Measurements from ENCODE around the gene ATP6V0E2.

ATP6V0E2 gene

DNA sequence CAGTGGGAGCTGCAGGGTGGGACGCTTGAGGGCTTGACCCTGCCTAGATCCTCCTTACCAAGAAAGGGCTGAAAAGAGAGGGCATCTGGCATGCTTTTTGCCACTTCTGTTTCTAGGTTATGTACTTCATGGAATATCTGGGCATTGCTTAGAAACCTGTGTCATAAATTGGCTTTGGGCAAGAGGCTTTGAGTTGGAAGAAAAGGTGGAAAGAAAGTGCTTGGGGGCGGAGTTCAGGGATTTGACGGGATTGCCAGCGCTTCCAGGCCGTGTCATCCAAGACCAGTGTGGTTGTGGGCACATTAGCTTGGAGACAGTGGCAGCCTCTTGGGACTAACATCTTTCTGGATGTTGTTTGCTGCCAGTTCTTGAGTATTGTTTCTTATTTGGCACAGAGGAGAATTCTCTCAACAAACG is 34.8 kb upstream of the ATP6V0E2 start:
- no peak for DNase-seq (ENCODE audit: low read depth)

- no peak for DNase-seq (ENCODE audit: low read depth)
Measured at GRCh38 chr7:149839933-149840332, 33.8 kb upstream of the ATP6V0E2 start.

GRCh38 chr7:149843566-149843965 is 30.2 kb upstream of the ATP6V0E2 start:
- no peak for DNase-seq (ENCODE audit: low read depth)

DNA sequence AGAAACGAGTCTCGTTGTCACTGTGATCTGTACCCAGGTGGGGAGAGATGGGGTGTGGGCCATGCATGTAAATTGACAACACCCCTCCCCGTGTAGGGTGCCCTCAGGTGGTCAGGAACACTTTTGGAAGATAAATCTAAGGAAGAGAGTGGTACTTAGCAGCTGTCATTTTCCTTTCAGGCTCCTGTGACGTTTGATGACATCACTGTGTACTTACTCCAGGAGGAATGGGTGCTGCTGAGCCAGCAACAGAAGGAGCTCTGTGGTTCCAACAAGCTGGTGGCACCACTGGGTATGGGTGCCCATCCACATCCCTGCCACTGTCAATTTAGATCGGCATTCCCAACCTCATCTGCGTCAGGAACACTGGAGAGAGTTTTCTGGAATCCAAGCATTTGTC is 29.3 kb upstream of the ATP6V0E2 start:
- no peak for DNase-seq (ENCODE audit: low read depth)

DNA sequence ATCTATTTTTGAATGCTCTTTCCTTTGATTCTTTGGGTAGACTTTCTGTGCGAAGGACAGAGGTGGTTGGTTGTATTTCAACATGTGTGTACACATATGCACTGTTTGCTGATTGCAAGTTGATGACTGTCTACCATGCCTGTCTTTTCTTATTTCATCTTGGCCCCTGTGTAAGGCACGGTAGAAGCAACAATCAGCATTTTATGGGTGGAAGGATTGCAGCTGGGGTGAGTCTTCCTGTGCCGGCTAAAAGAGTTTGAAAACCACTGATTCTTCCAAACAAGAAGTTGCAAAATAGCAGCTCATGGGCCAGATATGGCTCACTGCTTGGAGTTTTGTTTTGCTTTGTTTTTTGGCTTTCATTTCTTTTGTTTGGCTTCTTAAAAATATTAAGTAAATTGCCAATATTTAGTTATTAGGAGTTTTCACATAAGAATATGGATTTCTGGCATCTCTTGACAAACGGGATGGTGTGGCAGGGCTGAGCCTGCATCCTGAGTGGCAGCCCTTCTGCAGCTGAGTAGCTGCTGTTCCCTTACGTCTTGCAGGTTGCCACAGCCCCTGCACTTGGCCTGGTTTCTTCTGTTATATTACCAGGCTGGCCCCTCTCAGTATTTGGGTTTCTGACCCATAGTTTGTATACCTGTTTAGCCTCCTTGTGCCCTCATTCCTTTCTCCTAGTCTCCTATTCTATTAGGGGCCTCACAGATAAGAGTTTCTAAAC is 28.4 kb upstream of the ATP6V0E2 start:
- DNase-seq (ENCODE audit: low read depth): no peak

GRCh38 chr7:149846021-149846420 is 27.7 kb upstream of the ATP6V0E2 start:
- no peak for DNase-seq (ENCODE audit: low read depth)

DNA sequence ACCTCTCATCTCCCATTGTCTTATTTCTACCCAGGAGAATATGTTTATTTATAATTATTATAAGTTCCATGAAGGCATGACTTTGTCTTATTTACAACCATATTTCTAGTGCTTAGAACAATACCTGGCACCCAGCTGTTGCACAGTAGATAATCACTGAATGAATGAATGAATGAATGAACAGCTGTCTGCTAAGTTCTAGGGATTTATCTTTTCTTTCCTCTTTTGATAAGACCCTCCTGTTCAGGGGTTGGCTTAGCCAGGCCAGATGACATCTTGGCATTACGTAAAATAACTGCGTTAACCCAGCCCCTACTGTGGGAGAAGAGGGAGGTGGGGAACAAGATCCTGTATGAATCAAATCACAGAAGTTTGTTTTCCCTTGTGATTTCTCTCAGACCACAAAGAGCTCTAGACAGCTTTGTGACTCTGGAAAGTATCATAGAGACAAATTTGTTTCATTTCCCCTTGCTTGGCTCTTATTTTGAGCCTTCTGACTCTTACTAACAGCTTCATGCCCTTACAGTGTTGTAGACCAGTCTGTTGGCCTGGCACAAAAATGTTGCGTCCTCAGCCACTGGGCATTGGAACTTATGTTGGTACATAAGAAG is 27.2 kb upstream of the ATP6V0E2 start:
- no peak for DNase-seq (ENCODE audit: low read depth)

- DNase-seq (ENCODE audit: low read depth): no peak
Measured at GRCh38 chr7:149849174-149849573, 24.6 kb upstream of the ATP6V0E2 start.

DNA sequence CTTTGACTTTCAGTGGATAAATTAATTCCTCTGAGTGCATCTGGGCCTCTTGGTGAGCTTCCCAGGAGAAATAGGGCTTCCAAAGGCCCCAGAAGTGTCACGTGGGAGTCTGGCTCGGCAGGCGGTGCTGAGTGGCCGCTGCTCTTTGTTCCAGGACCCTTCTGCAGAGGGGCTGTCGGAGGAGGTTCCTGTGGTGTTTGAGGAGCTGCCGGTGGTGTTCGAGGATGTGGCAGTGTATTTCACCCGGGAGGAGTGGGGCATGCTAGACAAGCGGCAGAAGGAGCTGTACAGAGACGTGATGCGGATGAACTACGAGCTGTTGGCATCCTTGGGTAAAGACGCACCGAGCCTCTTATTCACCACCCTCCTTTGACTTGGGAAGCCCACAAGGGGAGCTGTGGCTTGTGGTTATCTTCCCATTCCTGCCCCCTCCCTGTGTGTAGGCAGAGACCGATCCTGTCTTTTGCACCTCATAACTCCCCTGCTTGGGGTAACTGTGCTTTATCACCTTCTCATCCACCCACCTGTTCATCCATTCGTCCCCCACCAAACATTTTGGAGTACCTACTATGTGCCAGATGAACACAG is 23.7 kb upstream of the ATP6V0E2 start:
- DNase-seq (ENCODE audit: low read depth): no peak

DNA sequence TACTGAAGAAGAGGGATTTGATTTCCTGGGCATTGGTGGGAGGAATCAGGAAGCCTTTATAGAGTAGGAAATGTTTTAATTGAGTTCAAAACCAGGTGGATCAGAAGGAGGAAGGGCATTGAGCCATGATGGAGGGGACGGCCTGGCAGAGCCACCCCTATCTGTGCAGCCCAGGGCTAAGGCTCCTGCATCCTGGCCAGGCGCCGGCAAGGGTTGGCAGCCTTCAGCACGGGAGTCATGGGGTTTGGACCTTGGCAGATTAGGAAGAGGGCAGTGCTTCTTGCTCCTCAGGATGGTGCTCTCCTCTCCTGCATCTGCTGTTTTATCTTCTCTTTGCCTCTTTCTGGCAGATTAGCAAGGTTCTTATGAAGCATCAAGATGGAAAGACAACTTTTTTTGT is 23.1 kb upstream of the ATP6V0E2 start:
- no peak for DNase-seq (ENCODE audit: low read depth)

DNA sequence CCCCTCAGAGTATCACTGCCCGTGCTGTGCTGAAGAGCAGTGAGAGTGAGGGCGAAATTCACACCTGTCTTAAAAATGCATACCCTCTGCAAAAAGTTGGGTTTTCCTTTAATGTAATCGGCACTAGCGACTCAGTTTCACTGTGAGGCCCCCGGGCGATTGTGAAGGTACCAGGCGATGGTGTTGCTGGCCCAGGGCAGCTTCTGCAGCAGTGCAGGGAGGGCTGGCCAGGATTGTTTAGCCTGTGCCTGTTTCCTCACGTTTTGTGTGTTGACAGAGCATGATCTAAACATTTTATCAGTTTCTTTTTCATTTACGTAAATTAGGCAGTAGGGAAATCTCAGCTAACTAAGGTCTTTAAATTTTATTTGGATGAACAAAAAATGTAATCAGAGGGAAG is 22.3 kb upstream of the ATP6V0E2 start:
- DNase-seq (ENCODE audit: low read depth): no peak

GRCh38 chr7:149853157-149853556 is 20.6 kb upstream of the ATP6V0E2 start:
- no peak for DNase-seq (ENCODE audit: low read depth)

DNA sequence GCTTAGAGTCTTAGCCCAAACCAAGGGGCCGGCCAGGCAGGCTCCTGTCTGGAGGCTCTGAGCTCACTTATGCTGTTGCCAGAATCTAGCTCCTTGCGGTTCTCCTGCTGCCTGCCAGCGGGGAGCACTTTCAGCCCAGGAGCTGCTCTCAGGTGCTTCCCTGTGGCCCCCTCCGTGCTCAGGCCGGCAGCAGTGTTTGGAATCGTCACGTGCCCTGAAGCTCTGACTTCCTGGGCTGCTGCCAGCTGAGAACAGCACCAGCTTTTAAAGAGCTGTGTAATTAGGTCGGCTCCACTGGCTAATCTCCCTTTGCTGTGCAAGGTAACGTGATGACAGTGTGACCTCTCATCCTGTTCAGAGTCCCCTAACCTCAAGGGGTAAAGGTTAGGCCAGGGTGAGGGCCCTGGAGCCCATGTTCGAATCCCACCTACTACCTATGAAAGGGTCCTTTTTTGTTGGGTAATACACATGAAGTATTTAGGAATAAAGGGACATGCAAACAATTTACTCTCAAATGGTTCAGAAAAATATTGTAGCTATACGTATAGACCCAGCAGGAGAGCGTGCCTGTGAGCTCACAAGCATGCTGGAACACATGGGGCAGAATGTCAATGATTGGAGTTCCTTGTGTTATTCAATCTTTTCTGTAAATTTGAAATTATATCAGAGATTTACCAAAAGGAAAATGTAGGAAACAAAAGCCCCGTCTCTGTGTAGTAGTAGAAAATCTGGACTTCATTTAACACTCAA is 19.0 kb upstream of the ATP6V0E2 start:
- DNase-seq (ENCODE audit: low read depth): no peak

DNA sequence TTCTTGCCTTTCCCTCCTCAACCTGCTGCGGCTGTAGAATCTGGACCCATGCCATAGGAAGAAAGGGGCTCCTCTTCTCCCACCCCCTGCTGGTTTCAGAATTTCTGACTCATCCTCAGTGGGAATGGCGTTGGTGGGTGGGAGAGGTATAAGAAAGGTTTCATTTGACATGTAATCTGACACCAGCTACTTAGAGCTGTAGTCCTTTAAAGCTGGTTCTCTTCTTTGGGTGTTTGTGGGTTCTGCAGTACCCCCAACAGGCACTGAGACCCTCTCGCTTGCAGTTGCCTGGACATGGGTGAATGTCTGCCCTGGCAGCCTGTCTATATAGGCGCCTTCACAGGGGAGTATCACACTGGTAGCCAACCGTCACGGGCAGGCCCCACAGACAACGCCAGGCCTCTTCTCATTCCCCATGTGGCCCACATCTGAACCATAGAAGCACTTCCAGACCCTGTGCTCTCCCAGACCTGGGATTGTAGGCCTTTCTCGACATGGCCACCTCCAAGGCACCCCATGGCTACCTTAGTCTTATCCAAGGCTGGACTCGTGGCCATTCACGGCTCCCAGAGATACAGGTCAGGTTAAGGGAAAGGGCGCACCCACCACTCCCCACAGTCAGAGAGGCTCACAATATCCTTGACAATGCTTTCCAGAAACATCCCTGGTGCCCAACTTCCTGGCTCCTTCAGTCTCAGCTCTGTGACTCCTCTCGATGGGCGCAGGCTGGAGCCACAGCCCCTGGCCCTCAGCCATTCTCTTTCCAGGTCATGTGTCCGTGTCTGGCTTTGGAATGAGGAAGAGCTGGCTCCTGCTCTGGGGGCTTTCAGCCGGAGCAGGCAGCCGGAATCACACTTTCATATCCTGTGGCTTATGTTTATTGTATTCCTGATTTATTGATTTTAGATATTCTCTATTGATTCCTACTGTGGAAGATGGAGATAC is 18.1 kb upstream of the ATP6V0E2 start:
- DNase-seq (ENCODE audit: low read depth): no peak

GRCh38 chr7:149856583-149856982 is 17.2 kb upstream of the ATP6V0E2 start:
- DNase-seq (ENCODE audit: low read depth): no peak

DNA sequence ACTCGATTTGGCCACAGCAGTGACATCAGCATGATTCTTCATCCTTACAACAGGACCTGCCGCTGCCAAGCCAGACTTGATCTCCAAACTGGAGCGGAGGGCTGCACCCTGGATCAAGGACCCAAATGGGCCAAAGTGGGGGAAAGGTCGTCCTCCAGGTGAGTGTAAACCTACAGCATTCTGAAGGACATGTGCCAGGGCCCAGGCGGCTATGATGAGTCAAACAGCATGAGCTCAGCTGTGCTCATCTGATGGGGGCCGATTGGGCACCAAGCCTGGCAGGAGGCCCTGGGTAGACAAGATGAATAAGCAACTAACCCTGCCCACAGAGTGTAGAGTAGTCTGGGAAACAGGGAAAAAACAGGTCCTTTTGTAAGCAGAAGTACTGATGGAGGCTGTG is 14.4 kb upstream of the ATP6V0E2 start:
- DNase-seq (ENCODE audit: low read depth): no peak

- DNase-seq (ENCODE audit: low read depth): no peak
Measured at GRCh38 chr7:149859876-149860275, 13.9 kb upstream of the ATP6V0E2 start.

GRCh38 chr7:149860821-149861727 is 12.7 kb upstream of the ATP6V0E2 start:
- DNase-seq (ENCODE audit: low read depth): no peak

DNA sequence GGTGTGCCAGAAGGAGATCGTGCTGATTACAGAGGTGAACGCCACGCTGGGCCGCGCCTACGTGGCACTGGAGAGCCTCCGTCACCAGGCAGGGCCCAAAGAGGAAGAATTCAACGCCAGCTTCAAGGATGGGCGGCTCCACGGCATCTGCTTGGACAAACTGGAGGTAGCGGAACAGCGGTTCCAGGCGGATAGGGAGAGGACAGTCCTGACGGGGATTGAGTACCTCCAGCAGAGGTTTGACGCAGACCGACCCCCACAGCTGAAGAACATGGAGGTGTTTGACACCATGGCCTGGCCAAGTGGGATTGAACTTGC is 12.1 kb upstream of the ATP6V0E2 start:
- no peak for DNase-seq (ENCODE audit: low read depth)

DNA sequence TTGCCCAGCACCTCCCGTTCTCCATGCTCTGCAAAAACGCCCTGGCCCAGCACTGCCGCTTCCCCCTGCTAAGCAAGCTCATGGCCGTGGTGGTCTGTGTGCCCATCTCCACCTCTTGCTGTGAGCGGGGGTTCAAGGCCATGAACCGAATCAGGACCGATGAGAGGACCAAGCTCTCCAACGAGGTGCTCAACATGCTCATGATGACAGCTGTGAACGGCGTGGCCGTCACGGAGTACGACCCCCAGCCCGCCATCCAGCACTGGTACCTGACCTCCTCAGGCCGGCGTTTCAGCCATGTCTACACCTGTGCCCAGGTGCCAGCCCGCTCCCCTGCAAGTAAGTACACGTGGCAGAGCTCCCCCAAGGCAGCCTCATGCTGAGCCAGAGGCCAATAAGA is 11.6 kb upstream of the ATP6V0E2 start:
- no peak for DNase-seq (ENCODE audit: low read depth)

DNA sequence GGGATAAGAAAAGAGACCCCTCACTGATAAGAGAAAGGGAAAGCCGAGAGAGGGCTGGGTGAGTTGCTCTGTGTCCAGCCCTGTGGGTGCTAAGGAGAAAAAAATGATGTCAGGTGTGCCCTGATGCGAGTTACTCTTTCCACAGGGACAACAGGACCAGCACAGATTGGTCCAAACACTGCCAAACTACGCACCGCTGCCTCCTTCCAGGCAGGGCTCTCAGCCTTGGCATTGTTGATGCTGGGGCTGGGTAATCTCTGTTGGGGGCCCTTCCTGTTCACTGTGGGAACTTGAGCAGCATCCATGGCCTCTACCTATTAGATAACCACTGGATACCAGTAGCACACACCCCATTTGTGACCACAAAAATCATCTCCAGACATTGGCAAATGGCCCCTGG is 10.3 kb upstream of the ATP6V0E2 start:
- DNase-seq (ENCODE audit: low read depth): no peak

Data from stimulated activated CD8-positive, alpha-beta memory T cell treated with anti-CD3 and anti-CD28 coated beads, Interleukin-7, amount 100 ng/mL, for 24 hours (primary cell).